Stimulated activated CD4-positive, alpha-beta T cell treated with anti-CD3 and anti-CD28 coated beads, Interleukin-15, amount 100 ng/mL, for 24 hours (primary cell): ENCODE measurements around the gene FGF2.
"Not testable (repeated sequence)": the region's sequence is repeated elsewhere in the genome, so short reads cannot be mapped to it uniquely, and the experiment has no call there.

ENCODE experiments used
- DNase-seq: peaks from one replicate; pipeline ENCODE4 v3.0.0-alpha.2; 2020

Gene FGF2

DNA sequence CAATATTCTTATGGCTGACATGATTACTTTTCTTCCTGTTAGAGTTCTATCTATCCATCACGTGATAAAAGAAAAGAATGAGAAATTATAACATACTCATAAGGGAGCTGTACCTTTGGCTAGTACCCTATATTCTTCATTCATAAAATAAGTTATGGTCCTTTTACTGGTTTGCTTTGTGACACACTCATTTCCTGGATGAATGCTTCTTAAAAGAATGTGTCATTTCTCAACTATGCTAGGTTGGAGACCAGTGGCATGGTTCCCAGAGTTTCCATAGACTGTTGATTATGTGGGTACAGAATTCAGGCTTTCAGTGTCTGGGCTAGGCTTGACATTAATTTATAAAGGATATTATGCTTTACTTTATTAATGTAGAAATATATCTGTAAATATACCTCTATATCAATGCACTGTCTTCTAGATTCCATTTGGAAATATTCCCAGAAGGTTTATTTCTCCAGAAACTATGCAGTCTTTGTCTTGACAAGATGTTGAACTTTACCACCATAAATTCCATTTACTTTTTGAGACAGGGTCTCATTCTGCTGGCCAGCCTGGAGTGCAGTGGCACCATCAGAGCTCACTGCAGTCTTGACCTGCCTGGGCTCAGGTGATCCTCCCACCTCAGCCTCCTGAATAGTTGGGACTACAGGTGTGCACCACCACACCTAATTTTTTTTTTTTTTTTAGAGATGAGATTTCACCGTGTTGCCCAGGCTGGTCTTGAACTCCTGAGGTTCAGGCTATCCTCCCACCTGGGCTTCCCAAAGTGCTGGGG lies 71.9 kb downstream of the FGF2 start:
- no peak for DNase-seq

DNA sequence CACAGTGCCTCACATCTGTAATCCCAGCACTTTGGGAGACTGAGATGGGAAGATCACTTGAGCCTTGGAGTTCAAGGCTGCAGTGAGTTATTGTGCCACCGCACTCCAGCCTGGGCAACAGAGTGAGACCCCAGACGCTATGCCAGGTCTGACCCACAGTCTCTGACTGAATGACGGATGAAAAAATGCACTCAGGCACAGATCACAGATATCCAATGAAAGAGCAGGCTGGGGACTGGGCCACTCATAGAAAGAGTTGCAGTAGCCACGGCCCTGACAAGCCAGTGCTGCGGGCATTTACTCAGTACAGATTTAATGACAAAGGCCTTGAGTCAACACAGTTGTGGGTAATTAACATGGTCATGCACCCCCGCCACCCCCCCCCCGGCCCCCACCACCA lies 73.1 kb downstream of the FGF2 start:
- no peak for DNase-seq

DNA sequence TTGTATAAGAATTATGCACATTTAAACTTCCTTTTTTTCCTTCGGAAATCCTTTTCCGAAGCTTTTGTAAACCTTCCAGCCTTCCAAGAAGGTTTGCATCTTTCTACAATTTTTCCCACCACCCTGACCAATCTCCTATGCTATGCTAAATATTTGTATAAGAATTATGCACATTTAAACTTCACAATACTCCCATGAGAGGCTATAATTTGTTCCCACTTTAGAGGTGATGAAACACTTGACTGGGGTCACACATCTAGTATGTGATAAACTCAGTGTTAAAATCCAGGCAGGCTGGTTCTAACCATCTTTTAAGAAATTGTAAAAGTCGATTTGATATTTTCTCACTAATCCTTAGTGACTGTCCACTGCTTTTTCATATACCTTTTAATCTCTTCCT lies 73.7 kb downstream of the FGF2 start:
- DNase-seq, result no peak

GRCh38 chr4:122901247-122902010 lies 74.8 kb downstream of the FGF2 start:
- DNase-seq, result no peak

GRCh38 chr4:122903766-122904288 lies 77.2 kb downstream of the FGF2 start:
- DNase-seq, result no peak

DNA sequence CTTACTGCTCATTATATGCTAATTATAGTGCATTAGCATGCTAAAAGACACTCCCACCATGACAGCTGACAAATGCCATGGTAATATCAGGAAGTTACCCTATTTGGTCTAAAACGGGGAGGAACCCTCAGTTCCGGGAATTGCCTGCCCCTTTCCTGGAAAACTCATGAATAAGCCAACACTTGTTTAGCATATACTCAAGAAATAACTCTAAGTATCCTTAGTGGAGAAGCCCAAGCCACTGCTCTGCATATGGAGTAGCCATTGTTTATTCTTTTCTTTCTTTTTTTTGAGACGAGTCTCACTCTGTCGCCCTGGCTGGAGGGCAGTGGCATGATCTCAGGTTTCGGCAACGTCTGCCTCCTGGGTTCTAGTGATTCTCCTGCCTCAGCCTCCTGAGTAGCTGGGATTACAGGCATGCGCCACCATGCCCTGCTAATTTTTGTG lies 80.3 kb downstream of the FGF2 start:
- no peak for DNase-seq

DNA sequence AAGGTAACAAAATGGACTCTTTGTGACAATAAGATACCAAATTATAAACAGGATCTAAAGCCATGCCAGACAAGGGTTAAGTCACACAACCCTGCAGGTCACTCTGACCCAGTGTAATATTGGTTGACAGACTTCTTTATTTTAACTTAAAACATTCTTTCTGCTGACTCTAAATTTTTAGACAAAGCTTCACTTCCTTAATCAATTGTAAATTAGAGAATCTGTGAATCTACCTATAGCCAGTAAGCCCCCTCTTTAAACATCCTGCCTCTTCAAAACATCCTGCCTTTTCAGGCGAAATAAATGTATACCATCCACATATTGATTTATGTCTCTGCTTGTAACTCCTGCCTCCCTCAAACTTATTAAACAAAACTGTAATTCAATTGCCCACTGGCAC lies 81.6 kb downstream of the FGF2 start:
- DNase-seq, result no peak

- no peak for DNase-seq
Observed at GRCh38 chr4:122909683-122910082, 83.1 kb downstream of the FGF2 start.

- no peak for DNase-seq
Observed at GRCh38 chr4:122911588-122911987, 85.0 kb downstream of the FGF2 start.

DNA sequence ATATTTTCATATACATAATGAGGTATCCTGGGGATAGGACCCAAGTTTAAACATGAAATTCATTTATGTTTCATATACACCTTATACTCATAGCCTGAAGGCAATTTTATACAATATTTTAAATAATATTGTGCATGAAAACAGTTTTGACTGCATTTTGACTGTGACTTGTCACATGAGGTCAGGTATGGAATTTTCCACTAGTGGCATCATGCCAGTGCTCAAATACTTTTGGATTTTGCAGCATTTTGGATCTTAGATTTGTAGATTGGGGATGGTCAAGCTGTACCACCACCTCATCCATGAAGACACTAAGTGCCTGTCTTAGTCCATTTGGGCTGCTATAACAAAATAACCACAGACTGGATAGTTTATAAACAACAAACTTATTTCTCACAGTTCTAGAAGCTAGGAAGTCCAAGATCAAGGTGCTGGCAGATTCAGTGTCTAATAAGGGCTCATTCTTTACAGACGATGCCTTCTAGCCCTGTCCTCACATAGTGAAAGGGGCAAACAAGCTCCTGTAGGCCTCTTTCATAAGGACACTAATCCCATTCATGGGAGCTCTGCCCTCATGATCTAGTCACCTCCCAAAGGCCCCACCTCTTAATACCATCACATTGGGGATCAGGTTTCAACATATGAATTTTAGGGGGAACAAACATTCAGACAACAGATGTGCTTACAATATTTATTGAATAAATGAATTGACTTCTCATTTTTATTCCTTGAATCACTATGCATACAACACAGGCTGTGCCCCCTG lies 86.4 kb downstream of the FGF2 start:
- DNase-seq, result no peak

GRCh38 chr4:122914292-122914904 lies 87.8 kb downstream of the FGF2 start:
- no peak for DNase-seq

- no peak for DNase-seq
Observed at GRCh38 chr4:122914938-122915337, 88.3 kb downstream of the FGF2 start.

DNA sequence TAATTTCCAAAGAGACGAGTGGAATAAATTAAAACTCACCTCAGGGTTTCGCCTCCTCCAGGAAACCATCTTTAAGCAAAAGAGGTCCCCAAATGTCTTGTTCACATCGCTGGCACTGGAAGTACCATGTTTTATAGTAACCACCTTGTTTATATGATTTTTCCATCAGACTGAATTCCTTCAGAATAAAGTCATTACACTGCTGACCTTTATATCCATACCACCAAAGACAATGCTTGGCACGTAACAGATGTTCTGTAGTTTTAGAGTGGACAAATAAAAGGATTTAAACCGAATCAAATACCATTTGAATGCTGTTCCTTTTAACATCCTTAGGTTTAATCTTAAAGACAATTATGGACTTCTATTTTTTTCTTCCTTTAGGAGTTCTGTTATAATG lies 91.1 kb downstream of the FGF2 start:
- DNase-seq, result no peak

DNA sequence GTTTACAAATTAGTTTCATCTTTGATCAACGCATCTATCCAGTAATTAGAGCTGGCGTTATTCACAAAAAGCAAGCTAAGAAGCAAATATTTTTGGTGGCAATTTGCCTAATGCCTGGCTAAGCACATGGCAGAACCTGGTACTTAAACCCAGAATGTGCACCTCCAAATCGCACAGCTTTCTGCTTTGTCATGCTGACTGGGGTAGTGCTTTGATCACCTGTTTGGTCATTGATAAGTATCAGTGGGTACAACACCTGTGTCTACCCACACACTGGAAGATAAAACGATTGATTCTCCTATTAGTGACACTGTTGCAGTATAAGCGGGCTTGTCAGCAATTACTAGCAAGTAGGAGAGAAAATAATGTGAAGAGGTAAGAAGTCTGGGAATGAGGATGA lies 93.8 kb downstream of the FGF2 start:
- DNase-seq, result no peak

GRCh38 chr4:122921300-122921699 lies 94.7 kb downstream of the FGF2 start:
- DNase-seq, result no peak

DNA sequence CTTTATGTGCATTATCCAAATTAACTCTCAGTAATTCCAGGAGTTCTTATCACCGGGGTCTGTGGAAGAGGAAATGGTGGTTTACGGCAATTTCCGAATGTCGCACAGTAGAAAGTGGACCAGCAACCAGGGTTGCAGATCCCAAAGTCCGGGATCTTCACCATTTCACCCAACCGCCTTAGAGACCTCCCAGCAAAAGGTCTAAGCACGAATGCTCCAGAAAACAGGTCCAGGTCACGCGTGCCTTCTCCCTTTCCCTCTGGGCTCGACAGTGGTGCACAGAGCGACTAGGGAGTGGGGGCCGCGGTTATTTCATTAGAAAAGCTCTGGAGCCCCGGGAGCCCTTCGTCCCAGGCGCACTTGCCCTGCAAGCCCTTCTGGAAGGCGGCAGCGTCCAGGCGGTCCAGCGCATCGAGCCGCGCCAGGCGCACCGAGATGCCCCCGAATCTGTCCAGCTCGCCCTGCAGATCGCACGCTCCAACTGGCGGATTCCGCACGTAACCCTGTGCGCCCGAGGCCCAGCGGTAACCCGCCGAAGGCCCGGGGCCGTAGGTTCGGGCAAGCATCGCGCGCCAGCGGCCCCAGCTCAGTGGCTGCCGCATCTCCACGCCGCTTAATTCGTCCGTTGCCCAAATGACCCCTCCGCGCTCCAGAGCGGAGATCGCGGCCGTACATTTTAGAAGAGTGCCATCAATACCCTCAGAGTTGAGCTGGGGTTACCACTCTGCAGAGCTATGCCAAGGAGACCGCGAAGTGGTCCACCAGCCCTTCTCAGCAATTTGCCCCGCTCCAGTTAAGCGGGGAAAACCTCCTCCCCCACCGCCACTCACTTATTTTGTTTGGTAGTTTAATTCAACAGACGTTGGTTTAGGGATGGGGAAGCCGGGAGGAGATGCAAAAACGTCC lies 95.6 kb downstream of the FGF2 start, which contains the start of gene NUDT6:
TSS of gene NUDT6 (minus strand) at position 627 of the 906 bp plus-strand sequence. CDS start at position 602, 25 bp downstream.
- peak; percentile 53 for DNase-seq

- peak; percentile 92 for DNase-seq
Observed at GRCh38 chr4:122922877-122923511, 96.4 kb downstream of the FGF2 start.

DNA sequence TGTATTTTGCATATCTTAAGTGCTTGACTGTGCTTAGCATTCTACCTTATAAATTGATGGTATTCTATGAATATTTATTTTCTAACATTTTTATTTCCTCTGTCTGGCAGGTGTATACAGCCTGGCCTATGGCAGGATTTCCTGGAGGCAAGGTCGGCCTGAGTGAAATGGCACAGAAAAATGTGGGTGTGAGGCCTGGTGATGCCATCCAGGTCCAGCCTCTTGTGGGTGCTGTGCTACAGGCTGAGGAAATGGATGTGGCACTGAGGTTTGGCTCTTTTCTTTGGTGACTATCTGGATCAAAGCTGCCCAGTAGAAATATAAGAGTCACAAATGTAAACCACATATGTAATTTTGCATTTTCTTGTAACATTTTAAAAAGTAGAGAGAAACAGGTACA lies 102.3 kb downstream of the FGF2 start:
- DNase-seq, result no peak

GRCh38 chr4:122930862-122931261 lies 104.2 kb downstream of the FGF2 start:
- no peak for DNase-seq

DNA sequence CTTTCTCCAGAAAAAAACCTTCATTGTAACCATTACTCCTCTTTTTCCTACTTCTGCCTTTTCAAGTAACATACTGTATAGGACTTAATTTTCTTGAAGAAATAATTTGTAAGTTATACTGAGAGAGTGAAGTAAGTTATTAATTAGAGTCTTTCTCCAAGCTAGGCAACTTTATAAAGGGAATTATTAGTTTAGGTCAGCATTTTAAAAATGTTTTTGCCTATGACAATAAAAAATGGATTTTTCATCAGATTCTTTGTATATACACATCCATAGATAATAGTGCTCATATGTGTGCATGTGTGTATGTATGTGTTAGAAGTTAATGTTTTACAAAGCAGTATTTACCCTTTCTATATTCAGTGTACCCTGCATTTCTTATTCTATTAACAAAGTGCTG lies 106.1 kb downstream of the FGF2 start:
- DNase-seq, result no peak

GRCh38 chr4:122945136-122945535 lies 118.5 kb downstream of the FGF2 start:
- not testable (repeated sequence) for DNase-seq
